Activated CD4-positive, alpha-beta memory T cell treated with anti-CD3 and anti-CD28 coated beads for 36 hours (primary cell): ENCODE measurements around the gene DPEP1. TPM values are rescaled to one million over a fixed set of nuclear protein-coding genes. Genes with fewer than 3 reads are reported as not detected.

Source experiments
- CTCF ChIA-PET: fragments of 350-600 bp; sonication (Branson Sonifier 250); formaldehyde crosslinking; loops from one replicate; lab custom pipeline; 2021; ENCODE audit warnings: antibody characterized with exemption, inconsistent platforms; lab: Charles Lee
- POLR2A ChIA-PET: fragments of 350-600 bp; sonication (Branson Sonifier 250); formaldehyde crosslinking; loops from one replicate; lab custom pipeline; 2021; ENCODE audit warnings: antibody characterized with exemption; lab: Charles Lee
- DNase-seq: peaks from one replicate; pipeline ENCODE4 v3.0.0-alpha.2; 2020
- H3K27ac Mint-ChIP-seq: one replicate; pipeline ENCODE4 v1.8.0; 2021; ENCODE audit warnings: mixed read lengths
- H3K27me3 Mint-ChIP-seq: one replicate; pipeline ENCODE4 v1.8.0; 2021; ENCODE audit warnings: mixed read lengths
- H3K36me3 Mint-ChIP-seq: one replicate; pipeline ENCODE4 v1.8.0; 2021; ENCODE audit warnings: mixed read lengths
- H3K4me1 Mint-ChIP-seq: one replicate; pipeline ENCODE4 v1.8.0; 2021; ENCODE audit warnings: low read depth, mixed read lengths
- H3K4me3 Mint-ChIP-seq: one replicate; pipeline ENCODE4 v1.8.0; 2021; ENCODE audit warnings: mild to moderate bottlenecking, mixed read lengths
- H3K9me3 Mint-ChIP-seq: one replicate; pipeline ENCODE4 v1.8.0; 2021; ENCODE audit warnings: mixed read lengths
- intact Hi-C: fragments of 100-400 bp; cut with micrococcal nuclease; formaldehyde crosslinking; loops from one replicate; pipeline ENCODE4 v1.15.1; 2023
- total RNA-seq, 2 experiments: library from RNA; stranded (reverse); gene quantifications; one replicate each; pipeline ENCODE4 v1.2.3, GENCODE V29; 2021

DPEP1 gene
- total RNA-seq, 2 experiments from 2014 or later, result not detected

- ChIA-PET CTCF (no interaction called here), POLR2A (no interaction called here)
- Mint-ChIP-seq H3K4me1 (peaks cover 7% of the 10 kb centered on the region), H3K36me3 (no peaks in the 10 kb centered on the region), H3K4me3 (no peak overlapping the region), H3K9me3 (peaks cover 7% of the 10 kb centered on the region), H3K27ac (no peak overlapping the region), H3K27me3 (no peaks in the 10 kb centered on the region)
- no peak for DNase-seq
- intact Hi-C loops, result no loop called here
Measured at GRCh38 chr16:89617036-89617435, 3.6 kb downstream of the DPEP1 start.

GRCh38 chr16:89618109-89618998, 4.9 kb downstream of the DPEP1 start:
- DNase-seq, result no peak
- ChIA-PET CTCF (interaction anchor here (1.0 kb wide), 1 partner anchor 23 kb away, joined by 3 read pairs; no protein-coding TSS in a partner anchor), POLR2A (no interaction called here)
- Mint-ChIP-seq H3K27ac (no peak overlapping the region), H3K36me3 (no peaks in the 10 kb centered on the region), H3K4me1 (peaks cover 7% of the 10 kb centered on the region), H3K4me3 (no peak overlapping the region), H3K9me3 (peaks cover 7% of the 10 kb centered on the region), H3K27me3 (peaks cover 4% of the 10 kb centered on the region)
- intact Hi-C loops, result no loop called here

DNA sequence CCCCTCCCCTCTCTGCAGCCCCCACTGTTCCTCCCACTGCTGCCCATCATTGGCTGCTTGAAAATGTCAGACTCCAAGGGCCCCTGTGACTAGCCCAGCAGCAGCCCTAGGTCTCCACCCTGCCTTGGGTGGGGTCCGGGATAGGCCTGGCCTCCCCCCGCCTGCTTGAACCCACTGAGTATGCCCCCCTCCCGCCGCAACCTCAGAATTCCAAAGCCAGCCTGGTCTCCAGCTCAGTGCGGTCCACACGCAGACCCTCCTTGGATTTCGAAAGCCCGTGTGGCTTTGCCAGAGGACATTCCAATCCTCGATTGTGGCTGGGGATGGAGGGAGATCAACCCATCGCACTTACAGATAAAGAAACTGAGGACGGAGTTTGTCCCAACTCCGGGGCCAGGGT, 6.4 kb downstream of the DPEP1 start:
- CTCF ChIA-PET, result no interaction called here
- Mint-ChIP-seq H3K9me3 (peaks cover 7% of the 10 kb centered on the region), H3K4me3 (no peak overlapping the region), H3K27ac (no peak overlapping the region), H3K27me3 (peaks cover 12% of the 10 kb centered on the region), H3K36me3 (no peaks in the 10 kb centered on the region), H3K4me1 (peaks cover 7% of the 10 kb centered on the region)
- intact Hi-C loops, result no loop called here
- DNase-seq, result no peak
- POLR2A ChIA-PET, result no interaction called here

DNA sequence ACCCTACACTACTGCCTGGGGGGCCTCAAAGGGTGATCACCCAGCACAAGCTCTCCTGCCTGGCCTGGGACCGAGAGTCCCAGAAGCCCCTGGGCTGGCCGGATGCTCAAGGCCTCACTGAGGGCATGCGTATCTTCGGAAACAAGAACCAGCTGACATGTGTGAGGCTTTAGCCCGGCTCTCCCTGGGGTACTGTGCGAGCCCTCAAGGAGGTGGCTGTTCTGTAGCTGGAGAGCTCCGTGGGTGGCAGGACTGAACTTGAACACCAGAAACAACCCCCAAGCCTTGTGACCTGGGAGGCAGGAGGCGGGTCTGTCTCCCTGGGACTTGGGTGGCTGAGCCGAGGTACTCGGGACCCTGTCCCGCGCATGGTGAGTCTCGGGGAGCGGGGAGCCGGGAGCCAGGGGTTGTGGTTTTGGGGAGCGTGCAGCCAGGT, 7.0 kb downstream of the DPEP1 start:
- intact Hi-C loops, result no loop called here
- Mint-ChIP-seq H3K27me3 (peaks cover 12% of the 10 kb centered on the region), H3K27ac (no peak overlapping the region), H3K4me1 (peaks cover 7% of the 10 kb centered on the region), H3K9me3 (peaks cover 7% of the 10 kb centered on the region), H3K36me3 (no peaks in the 10 kb centered on the region), H3K4me3 (no peak overlapping the region)
- CTCF ChIA-PET, result no interaction called here
- no peak for DNase-seq
- POLR2A ChIA-PET, result no interaction called here

DNA sequence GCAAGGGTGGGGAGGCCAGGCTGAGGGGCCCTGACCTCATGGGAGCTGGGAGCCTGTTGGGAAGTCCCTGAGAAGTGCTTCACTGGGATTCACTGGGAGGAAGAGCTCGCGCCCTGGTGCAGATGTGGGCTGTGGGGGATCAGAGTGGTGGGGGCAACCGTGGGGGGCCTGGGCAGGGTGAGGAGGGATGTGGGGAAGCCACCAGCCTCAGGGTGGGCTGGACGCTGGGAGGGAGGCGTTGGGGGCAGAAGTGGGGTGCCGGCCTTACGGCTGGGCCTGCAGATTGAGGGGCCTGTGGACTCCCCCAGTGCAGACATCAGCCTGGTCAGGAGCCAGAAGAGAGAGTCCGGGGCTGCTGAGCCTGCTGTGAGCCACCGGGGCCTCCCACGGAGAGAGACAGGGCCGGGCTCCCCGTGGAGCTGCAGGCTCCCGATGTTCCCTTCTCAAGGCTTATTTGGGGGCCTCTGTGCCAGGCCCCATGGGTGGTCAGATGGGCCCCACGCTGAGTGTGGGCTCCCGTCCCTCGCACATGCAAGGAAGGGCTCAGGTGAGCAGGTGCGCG, 7.8 kb downstream of the DPEP1 start:
- H3K27ac Mint-ChIP-seq, result no peak overlapping the region
- POLR2A ChIA-PET, result no interaction called here
- no peak overlapping the region for H3K4me3 Mint-ChIP-seq
- intact Hi-C loops, result no loop called here
- H3K36me3 Mint-ChIP-seq, result no peaks in the 10 kb centered on the region
- peaks cover 7% of the 10 kb centered on the region for H3K9me3 Mint-ChIP-seq
- CTCF ChIA-PET, result no interaction called here
- DNase-seq, result no peak
- H3K27me3 Mint-ChIP-seq, result peaks cover 12% of the 10 kb centered on the region
- peaks cover 7% of the 10 kb centered on the region for H3K4me1 Mint-ChIP-seq

GRCh38 chr16:89621698-89622409, 8.4 kb downstream of the DPEP1 start:
- Mint-ChIP-seq H3K27ac (no peak overlapping the region), H3K4me1 (peaks cover 2% of the 10 kb centered on the region), H3K4me3 (no peak overlapping the region), H3K36me3 (no peaks in the 10 kb centered on the region), H3K27me3 (peaks cover 12% of the 10 kb centered on the region), H3K9me3 (peaks cover 2% of the 10 kb centered on the region)
- no peak for DNase-seq
- ChIA-PET CTCF (no interaction called here), POLR2A (no interaction called here)
- intact Hi-C loops, result no loop called here

- Mint-ChIP-seq H3K4me3 (no peak overlapping the region), H3K27ac (no peak overlapping the region), H3K36me3 (no peaks in the 10 kb centered on the region), H3K27me3 (peaks cover 12% of the 10 kb centered on the region), H3K9me3 (no peaks in the 10 kb centered on the region), H3K4me1 (no peaks in the 10 kb centered on the region)
- no peak for DNase-seq
- POLR2A ChIA-PET, result no interaction called here
- CTCF ChIA-PET, result no interaction called here
- intact Hi-C loops, result no loop called here
Measured at GRCh38 chr16:89623511-89624261, 10.2 kb downstream of the DPEP1 start.

DNA sequence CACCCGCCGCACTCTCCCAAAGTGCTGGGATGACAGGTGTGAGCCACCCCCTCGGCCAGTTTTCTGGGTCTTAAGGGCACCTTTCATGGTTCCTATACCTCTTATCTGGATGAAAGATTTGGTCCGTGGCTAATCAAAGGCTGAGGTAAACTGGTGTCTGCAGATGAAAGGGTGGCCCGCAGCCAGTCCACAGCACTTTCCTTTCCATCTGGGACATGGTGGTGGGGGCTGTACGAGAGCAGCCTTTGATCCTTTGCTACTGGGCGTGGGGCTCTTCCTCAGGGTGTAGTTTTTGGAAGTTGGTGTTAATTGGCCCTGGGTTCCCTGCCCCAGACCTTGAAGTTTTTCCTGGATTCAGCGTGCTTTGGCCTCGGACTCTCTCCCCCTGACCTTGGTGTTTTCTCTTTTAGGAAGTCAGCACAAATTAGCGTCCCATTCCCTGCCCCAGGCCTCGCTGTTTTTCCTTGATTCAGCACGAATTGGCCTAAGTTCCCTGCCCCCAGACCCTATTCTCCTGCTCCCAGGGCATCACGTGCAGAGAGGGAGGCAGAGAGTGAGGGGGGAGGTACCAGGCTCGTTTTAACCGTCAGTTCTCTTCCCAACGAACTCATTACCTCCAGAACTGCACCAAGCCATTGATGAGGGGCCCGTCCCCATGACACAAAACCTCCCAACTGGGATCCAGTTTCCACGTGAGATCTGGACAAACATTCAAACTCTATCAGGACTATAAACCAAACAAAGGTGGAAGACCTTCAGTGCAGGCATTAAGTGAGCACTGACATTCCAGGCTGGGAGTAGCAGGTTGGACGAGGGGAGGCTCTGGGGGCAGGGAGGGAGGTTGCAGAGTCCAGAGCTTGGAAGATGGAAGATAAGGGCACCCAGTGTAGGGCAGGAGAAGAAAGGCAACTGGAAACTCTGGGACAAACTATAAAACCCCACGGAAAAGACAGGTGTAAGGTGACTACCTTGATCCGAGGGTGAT, 11.6 kb downstream of the DPEP1 start:
- H3K27ac Mint-ChIP-seq, result no peak overlapping the region
- intact Hi-C loops, result no loop called here

GRCh38 chr16:89629827-89630610, 16.6 kb downstream of the DPEP1 start:
- DNase-seq, result no peak
- Mint-ChIP-seq H3K36me3 (no peaks in the 10 kb centered on the region), H3K9me3 (no peaks in the 10 kb centered on the region), H3K4me1 (no peaks in the 10 kb centered on the region), H3K27me3 (no peaks in the 10 kb centered on the region), H3K27ac (no peak overlapping the region), H3K4me3 (no peak overlapping the region)
- CTCF ChIA-PET, result no interaction called here
- POLR2A ChIA-PET, result no interaction called here
- intact Hi-C loops, result no loop called here

More for the DNA sequence above, 11.6 kb downstream of the DPEP1 start:
- Mint-ChIP-seq H3K4me3 (no peak overlapping the region), H3K4me1 (no peaks in the 10 kb centered on the region), H3K36me3 (no peaks in the 10 kb centered on the region), H3K27me3 (peaks cover 12% of the 10 kb centered on the region), H3K9me3 (no peaks in the 10 kb centered on the region)
- no peak for DNase-seq
- ChIA-PET POLR2A (no interaction called here), CTCF (no interaction called here)

GRCh38 chr16:89633064-89633631, 19.7 kb downstream of the DPEP1 start:
- no peak for DNase-seq
- no peaks in the 10 kb centered on the region for H3K36me3 Mint-ChIP-seq
- no peaks in the 10 kb centered on the region for H3K4me1 Mint-ChIP-seq
- no peaks in the 10 kb centered on the region for H3K27me3 Mint-ChIP-seq
- intact Hi-C loops, result no loop called here
- H3K4me3 Mint-ChIP-seq, result no peak overlapping the region
- CTCF ChIA-PET, result interaction anchor here (1.2 kb wide), 1 partner anchor 9 kb away, joined by 4 read pairs; no protein-coding TSS in a partner anchor
- POLR2A ChIA-PET, result no interaction called here
- no peaks in the 10 kb centered on the region for H3K9me3 Mint-ChIP-seq
- H3K27ac Mint-ChIP-seq, result no peak overlapping the region
